8988T (cell line): ENCODE results near the gene IQCC.

Experiments used
- DNase-seq: peaks from one replicate; pipeline ENCODE4 v3.0.0; 2011

The IQCC gene

GRCh38 chr1:32224285-32224684, 18.8 kb downstream of the IQCC start:
- no peak for DNase-seq

GRCh38 chr1:32228771-32229170, 23.3 kb downstream of the IQCC start:
- DNase-seq = no peak

GRCh38 chr1:32231843-32232432, 26.5 kb downstream of the IQCC start:
- no peak for DNase-seq

- DNase-seq = no peak
These were observed 27.3 kb downstream of the IQCC start for GRCh38 chr1:32232558-32233304.

- DNase-seq = no peak
These were observed 29.3 kb downstream of the IQCC start for GRCh38 chr1:32234792-32235191.

- DNase-seq = no peak
These were observed 33.9 kb downstream of the IQCC start for GRCh38 chr1:32239337-32239736.

- no peak for DNase-seq
These were observed 34.3 kb downstream of the IQCC start for GRCh38 chr1:32239790-32240139.

GRCh38 chr1:32240140-32240951, 34.9 kb downstream of the IQCC start:
- no peak for DNase-seq

- no peak for DNase-seq
These were observed 35.7 kb downstream of the IQCC start for GRCh38 chr1:32241001-32241763.

- DNase-seq = no peak
These were observed 36.9 kb downstream of the IQCC start for GRCh38 chr1:32242341-32242851.

GRCh38 chr1:32246888-32247273, 41.4 kb downstream of the IQCC start, which contains the start of gene FAM167B:
Gene FAM167B, plus strand, starts transcription at chr1:32247222. Its CDS starts 200 bp downstream, at chr1:32247422.
- no peak for DNase-seq

- no peak for DNase-seq
These were observed 42.0 kb downstream of the IQCC start for GRCh38 chr1:32247452-32247851.

GRCh38 chr1:32247983-32248889, 42.8 kb downstream of the IQCC start:
- peak; percentile 71 for DNase-seq

GRCh38 chr1:32249831-32250525, 44.5 kb downstream of the IQCC start:
- DNase-seq = no peak

GRCh38 chr1:32250893-32251716, 45.6 kb downstream of the IQCC start, which contains the start of gene LCK:
Gene LCK, plus strand, starts transcription at chr1:32251265. Its CDS starts 23,065 bp downstream, at chr1:32274330.
- DNase-seq = no peak

GRCh38 chr1:32255072-32256071, 49.9 kb downstream of the IQCC start:
- no peak for DNase-seq

- no peak for DNase-seq
These were observed 51.2 kb downstream of the IQCC start for GRCh38 chr1:32256473-32257226.

- DNase-seq = no peak
These were observed 51.7 kb downstream of the IQCC start for GRCh38 chr1:32257227-32257508.
